GM15510 (cell line): ENCODE measurements around the gene MCCC1.

Source experiments
- POLR2A ChIP-seq: IDR thresholded peaks from 3 replicates; pipeline ENCODE4 v1.6.1; 2011; ENCODE audit warnings: borderline replicate concordance; ENCODE audit not compliant: insufficient read length; ENCODE audit errors: extremely low read depth

Gene MCCC1

GRCh38 chr3:183108470-183108869, 9.2 kb upstream of the MCCC1 start:
- no peak for TF ChIP-seq POLR2A

GRCh38 chr3:183108001-183108449, 8.7 kb upstream of the MCCC1 start:
- TF ChIP-seq POLR2A, result no peak

GRCh38 chr3:183106635-183107034, 7.3 kb upstream of the MCCC1 start:
- TF ChIP-seq POLR2A, result no peak

GRCh38 chr3:183100376-183100775, 1.1 kb upstream of the MCCC1 start:
- no peak for TF ChIP-seq POLR2A

- no peak for TF ChIP-seq POLR2A
These were observed 525 bp upstream of the MCCC1 start for GRCh38 chr3:183099838-183100204.

- no peak for TF ChIP-seq POLR2A
These were observed 715 bp downstream of the MCCC1 start for GRCh38 chr3:183098536-183099025.

GRCh38 chr3:183094711-183095110, 4.6 kb downstream of the MCCC1 start:
- TF ChIP-seq POLR2A, result no peak

- no peak for TF ChIP-seq POLR2A
These were observed 7.0 kb downstream of the MCCC1 start for GRCh38 chr3:183092256-183092655.

- no peak for TF ChIP-seq POLR2A
These were observed 12.1 kb downstream of the MCCC1 start for GRCh38 chr3:183087184-183087583.

GRCh38 chr3:183085634-183086390, 13.5 kb downstream of the MCCC1 start:
- TF ChIP-seq POLR2A, result no peak

- no peak for TF ChIP-seq POLR2A
These were observed 16.9 kb downstream of the MCCC1 start for GRCh38 chr3:183082355-183082915.

- TF ChIP-seq POLR2A, result no peak
These were observed 17.7 kb downstream of the MCCC1 start for GRCh38 chr3:183081459-183082183.

- TF ChIP-seq POLR2A, result no peak
These were observed 18.7 kb downstream of the MCCC1 start for GRCh38 chr3:183080628-183081027.

- TF ChIP-seq POLR2A, result no peak
These were observed 24.4 kb downstream of the MCCC1 start for GRCh38 chr3:183074881-183075280.

GRCh38 chr3:183074261-183074660, 25.0 kb downstream of the MCCC1 start:
- no peak for TF ChIP-seq POLR2A
